Stomach (tissue), 4 donors: ENCODE data around the gene PSMB7.

ENCODE experiments used
- CTCF ChIP-seq, 7 experiments: fragments of 450-650 bp in 4 of 7; fragments of 200-600 bp in 3 of 7; sonication (generic) in 3 of 7; IDR thresholded peaks; one replicate each; pipeline ENCODE4 v1.5.1; 2016 to 2019; ENCODE audit warnings: antibody characterized with exemption in 7 of 7, control low read depth in 2 of 7, mild to moderate bottlenecking in 1 of 7
- POLR2AphosphoS5 ChIP-seq, 3 donors: sonication (generic); formaldehyde crosslinking; IDR thresholded peaks; one replicate each; pipeline ENCODE4 v1.6.1; 2016; ENCODE audit warnings: antibody characterized with exemption in 3 of 3

GRCh38 chr9:124341455-124342170, 73.6 kb downstream of the PSMB7 start:
- TF ChIP-seq CTCF (IDR thresholded peaks at IDR 0.05) (no peak), POLR2AphosphoS5 (IDR thresholded peaks at IDR 0.05) (no peak)
